ENCODE measurements around the gene RBMS1. TPM values are rescaled to one million over a fixed set of nuclear protein-coding genes. Genes with fewer than 3 reads are reported as not detected.
A peak's percentile ranks its signal among the peaks of the same experiment; 100 is the strongest.

The RBMS1 gene
- total RNA-seq, 2 donors from 2014 or later = 6.3 to 21.1 TPM

DNA sequence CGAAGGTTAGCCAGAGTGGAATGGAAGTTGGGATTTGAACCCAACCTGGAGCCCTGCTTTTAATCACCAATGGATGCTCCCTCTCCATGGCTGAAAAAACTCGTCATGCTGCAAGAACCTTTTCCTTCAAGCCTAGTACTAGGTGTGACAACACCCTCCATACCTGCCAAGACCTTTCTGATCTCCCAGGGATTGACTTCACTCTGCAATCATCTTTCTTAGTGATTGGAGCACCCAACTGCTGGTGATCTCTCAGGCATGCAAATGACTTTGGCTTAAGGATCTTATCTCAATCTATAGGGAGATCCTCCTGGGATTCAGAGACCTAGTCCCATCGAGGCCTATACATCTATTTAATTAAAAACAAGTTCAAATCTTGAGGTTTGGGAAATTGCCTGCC is 270.0 kb downstream of the RBMS1 start:
- H3K4me1 ChIP-seq = peaks cover 11% of the 10 kb centered on the region
- H3K4me3 ChIP-seq = no peak overlapping the region
- peak overlapping the region; percentile 5 for H3K27ac ChIP-seq
- no peaks in the 10 kb centered on the region for H3K36me3 ChIP-seq
- intact Hi-C loops (cut with DNase I) = no loop called here
- TF ChIP-seq, protein P1, sequence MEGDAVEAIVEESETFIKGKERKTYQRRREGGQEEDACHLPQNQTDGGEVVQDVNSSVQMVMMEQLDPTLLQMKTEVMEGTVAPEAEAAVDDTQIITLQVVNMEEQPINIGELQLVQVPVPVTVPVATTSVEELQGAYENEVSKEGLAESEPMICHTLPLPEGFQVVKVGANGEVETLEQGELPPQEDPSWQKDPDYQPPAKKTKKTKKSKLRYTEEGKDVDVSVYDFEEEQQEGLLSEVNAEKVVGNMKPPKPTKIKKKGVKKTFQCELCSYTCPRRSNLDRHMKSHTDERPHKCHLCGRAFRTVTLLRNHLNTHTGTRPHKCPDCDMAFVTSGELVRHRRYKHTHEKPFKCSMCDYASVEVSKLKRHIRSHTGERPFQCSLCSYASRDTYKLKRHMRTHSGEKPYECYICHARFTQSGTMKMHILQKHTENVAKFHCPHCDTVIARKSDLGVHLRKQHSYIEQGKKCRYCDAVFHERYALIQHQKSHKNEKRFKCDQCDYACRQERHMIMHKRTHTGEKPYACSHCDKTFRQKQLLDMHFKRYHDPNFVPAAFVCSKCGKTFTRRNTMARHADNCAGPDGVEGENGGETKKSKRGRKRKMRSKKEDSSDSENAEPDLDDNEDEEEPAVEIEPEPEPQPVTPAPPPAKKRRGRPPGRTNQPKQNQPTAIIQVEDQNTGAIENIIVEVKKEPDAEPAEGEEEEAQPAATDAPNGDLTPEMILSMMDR (IDR thresholded peaks at IDR 0.05) = no peak
- H3K9me3 ChIP-seq = no peaks in the 10 kb centered on the region
- no peak overlapping the region for H3K9ac ChIP-seq (ENCODE audit: low read depth in 2 of 2, low read length in 2 of 2)
- no peak for DNase-seq
- H3K27me3 ChIP-seq = no peaks in the 10 kb centered on the region

DNA sequence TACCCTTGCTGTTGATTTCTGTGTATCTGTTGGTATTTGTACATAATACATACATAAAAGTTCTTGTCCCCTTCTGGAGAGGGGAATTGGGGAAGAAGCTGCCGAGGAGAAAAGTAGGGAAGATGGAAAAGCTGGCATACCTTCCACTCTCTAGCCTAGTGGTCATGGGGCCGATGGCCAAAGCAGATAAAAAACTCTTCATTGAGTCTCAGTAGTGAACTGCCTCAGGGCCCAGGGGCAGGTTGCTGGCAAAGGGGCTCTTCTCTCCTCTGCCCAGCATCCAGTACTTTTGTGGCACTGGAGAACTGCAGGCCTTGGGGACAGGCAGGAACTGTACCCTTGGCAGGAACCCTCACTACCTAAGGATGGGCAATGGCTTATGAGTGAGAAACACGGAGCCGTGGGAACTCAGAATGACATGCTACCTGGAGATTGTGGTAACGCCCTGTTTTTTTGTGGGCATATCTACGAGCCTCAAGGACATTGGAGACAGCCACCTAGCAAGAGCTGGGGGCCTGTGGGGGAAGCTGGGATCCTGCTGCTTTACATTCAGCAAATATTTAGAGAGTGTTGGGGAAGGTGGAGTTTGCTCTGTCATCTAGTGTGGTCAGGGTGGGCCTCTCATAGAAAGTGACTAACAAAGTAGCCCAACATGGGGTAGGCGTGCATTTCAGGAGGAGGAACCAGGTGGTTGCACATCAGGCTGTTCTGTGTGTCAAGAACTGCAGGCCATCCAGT is 270.9 kb downstream of the RBMS1 start:
- Histone ChIP-seq H3K4me3 (no peak overlapping the region), H3K9ac (ENCODE audit: low read depth in 2 of 2, low read length in 2 of 2) (peak overlapping the region in 1 of 2 donors; percentile 84), H3K4me1 (peaks cover 11% of the 10 kb centered on the region), H3K27ac (peak overlapping the region; percentile 77), H3K36me3 (no peaks in the 10 kb centered on the region), H3K27me3 (no peaks in the 10 kb centered on the region), H3K9me3 (no peaks in the 10 kb centered on the region)
- DNase-seq = peak; percentile 29
- intact Hi-C loops (cut with DNase I) = no loop called here
- TF ChIP-seq, protein P1 (IDR thresholded peaks at IDR 0.05) = no peak
